HCT116 (cell line): Measurements from ENCODE around the gene PPP1R13L. TPM values are rescaled to one million over a fixed set of nuclear protein-coding genes. Genes with fewer than 3 reads are reported as not detected.

Experiments used
- ATAC-seq: fragments of 200-7000 bp; cut with Tn5 transposase; 2 replicates; pipeline ENCODE4 v1.9.1; 2020; ENCODE audit warnings: mild to moderate bottlenecking, moderate library complexity
- BruUV-seq: library from RNA; stranded (reverse); fragments of 400-500 nt; replicated peaks from 2 replicates; lab custom pipeline; 2021; lab: Mats Ljungman, UMichigan
- CTCF ChIA-PET: fragments of 300-600 bp; sonication (Branson Sonifier 250); formaldehyde crosslinking; loops from one replicate; lab custom pipeline; 2021; ENCODE audit warnings: antibody characterized with exemption; lab: Charles Lee
- POLR2A ChIA-PET: fragments of 300-600, 350-600 bp; sonication (Branson Sonifier 250); formaldehyde crosslinking; loops from one replicate; lab custom pipeline; 2021; ENCODE audit warnings: antibody characterized with exemption; lab: Charles Lee
- RAD21 ChIA-PET, 2 experiments: fragments of 300-600 bp; sonication (Branson Sonifier 250); formaldehyde crosslinking; loops; one replicate each; lab custom pipeline; 2023; ENCODE audit warnings: low total read pairs in 2 of 2; ENCODE audit not compliant: uncharacterized antibody in 2 of 2, unreplicated experiment in 2 of 2, low non-redundant PET in 1 of 2; lab: Charles Lee
- DNase-seq: peaks from one replicate; pipeline ENCODE4 v3.0.0-alpha.2; 2010; ENCODE audit warnings: low read depth, low spot score
- H2AFZ ChIP-seq: fragments of 200-600 bp; shearing (Covaris generic), sonication (generic); 2 replicates; pipeline ENCODE4 v1.6.1; 2017; ENCODE audit warnings: low read depth, mixed run types, mixed read lengths, antibody characterized with exemption, low read length; ENCODE audit not compliant: poor library complexity, severe bottlenecking
- H3K27ac ChIP-seq: 2 replicates; pipeline ENCODE4 v1.5.1; 2012; ENCODE audit warnings: low read depth, low read length
- H3K27me3 ChIP-seq: fragments of 200-600 bp; sonication (generic); 2 replicates; pipeline ENCODE4 v1.6.1; 2016; ENCODE audit warnings: mixed run types, low read length, mixed read lengths; ENCODE audit not compliant: insufficient read depth
- H3K36me3 ChIP-seq, 2 experiments: fragments of 200-500 bp in 1 of 2; fragments of 200-600 bp in 1 of 2; sonication (Bioruptor generic) in 1 of 2; sonication (generic) in 1 of 2; 2 replicates each; pipeline versions ENCODE4 v1.5.1 to v1.6.1; 2014 to 2016; ENCODE audit warnings: low read length in 2 of 2, inconsistent platforms in 1 of 2, mixed read lengths in 1 of 2, mixed run types in 1 of 2; ENCODE audit not compliant: insufficient read depth in 2 of 2, control insufficient read depth in 1 of 2
- H3K4me1 ChIP-seq, 2 experiments: fragments of 200-600 bp in 1 of 2; sonication (generic) in 1 of 2; 2 replicates each; pipeline versions ENCODE4 v1.5.1 to v1.6.1; 2012 to 2017; ENCODE audit warnings: low read length in 2 of 2, inconsistent platforms in 1 of 2, mild to moderate bottlenecking in 1 of 2, mixed read lengths in 1 of 2, mixed run types in 1 of 2, moderate library complexity in 1 of 2; ENCODE audit not compliant: insufficient read depth in 2 of 2, control insufficient read depth in 1 of 2
- H3K4me2 ChIP-seq: fragments of 200-600 bp; sonication (generic); 2 replicates; pipeline ENCODE4 v1.6.1; 2017; ENCODE audit warnings: mixed run types, low read length, mixed read lengths
- H3K4me3 ChIP-seq, 2 experiments: fragments of 200-600 bp in 1 of 2; sonication (generic) in 1 of 2; replicated peaks in 1 of 2; 2 replicates each; pipeline ENCODE4 v1.5.1; 2011 to 2016; ENCODE audit warnings: low read length in 2 of 2, control low read depth in 1 of 2, low read depth in 1 of 2, mild to moderate bottlenecking in 1 of 2, mixed read lengths in 1 of 2, mixed run types in 1 of 2
- H3K79me2 ChIP-seq: fragments of 200-600 bp; sonication (generic); 2 replicates; pipeline ENCODE4 v1.6.1; 2017; ENCODE audit warnings: mild to moderate bottlenecking, mixed run types, low read length, moderate library complexity, mixed read lengths; ENCODE audit not compliant: insufficient read depth
- H3K9ac ChIP-seq: fragments of 200-600 bp; sonication (generic); 2 replicates; pipeline ENCODE4 v1.6.1; 2016; ENCODE audit warnings: low read length, mixed read lengths
- H3K9me2 ChIP-seq: fragments of 200-600 bp; sonication (generic), shearing (Covaris generic); 2 replicates; pipeline ENCODE4 v1.6.1; 2017; ENCODE audit warnings: mixed run types, mild to moderate bottlenecking, moderate library complexity; ENCODE audit not compliant: insufficient read depth
- H3K9me3 ChIP-seq, 2 experiments: fragments of 200-500 bp in 1 of 2; fragments of 200-600 bp in 1 of 2; sonication (Bioruptor generic) in 1 of 2; sonication (generic) in 1 of 2; 2 replicates each; pipeline ENCODE4 v1.6.1; 2014 to 2017; ENCODE audit warnings: low read length in 2 of 2, mixed read lengths in 2 of 2, inconsistent platforms in 1 of 2, low read depth in 1 of 2, mild to moderate bottlenecking in 1 of 2, mixed run types in 1 of 2, moderate library complexity in 1 of 2; ENCODE audit not compliant: control insufficient read depth in 1 of 2, insufficient read depth in 1 of 2
- H4K20me1 ChIP-seq: fragments of 200-600 bp; sonication (generic), shearing (Covaris generic); 2 replicates; pipeline ENCODE4 v1.6.1; 2017; ENCODE audit warnings: mixed run types, mild to moderate bottlenecking, moderate library complexity; ENCODE audit not compliant: insufficient read depth
- EGR1 ChIP-seq: IDR thresholded peaks from 2 replicates; pipeline ENCODE4 v1.6.1; 2012; ENCODE audit warnings: low read depth
- FOSL1 ChIP-seq: IDR thresholded peaks from 2 replicates; pipeline ENCODE4 v1.6.1; 2012; ENCODE audit warnings: low read depth
- JUND ChIP-seq: IDR thresholded peaks from 2 replicates; pipeline ENCODE4 v1.6.1; 2012
- POLR2A ChIP-seq: IDR thresholded peaks from 2 replicates; pipeline ENCODE4 v1.7.0; 2011; ENCODE audit warnings: borderline replicate concordance; ENCODE audit not compliant: insufficient read depth, insufficient read length; ENCODE audit errors: extremely low read depth
- POLR2AphosphoS5 ChIP-seq: IDR thresholded peaks from 2 replicates; pipeline ENCODE4 v1.6.1; 2011; ENCODE audit warnings: mild to moderate bottlenecking, low read depth, low read length, moderate library complexity
- YY1 ChIP-seq: IDR thresholded peaks from 2 replicates; pipeline ENCODE4 v1.6.1; 2011; ENCODE audit warnings: low read length, low read depth, moderate library complexity, mild to moderate bottlenecking; ENCODE audit not compliant: insufficient replicate concordance; ENCODE audit errors: extremely low read depth
- intact Hi-C: fragments of 100-400 bp; cut with micrococcal nuclease; formaldehyde crosslinking; loops from 2 replicates; pipeline ENCODE4 v1.10.0; 2022
- total RNA-seq: library from RNA; stranded (reverse); gene quantifications from one replicate; pipeline ENCODE4 v1.2.1, GENCODE V29; 2021; ENCODE audit not compliant: unreplicated experiment
- TF ChIP-seq, protein P1 (sequence below): IDR thresholded peaks from 2 replicates; pipeline ENCODE4 v1.6.1; 2011; ENCODE audit warnings: mild to moderate bottlenecking, low read length, moderate library complexity; ENCODE audit not compliant: insufficient replicate concordance; ENCODE audit errors: extremely low read depth

The PPP1R13L gene
- total RNA-seq, 1 experiment from 2014 or later: 89.1 TPM

GRCh38 chr19:45405435-45406225 is 761 bp upstream of the PPP1R13L start:
- Histone ChIP-seq H3K9ac (peak overlapping the region; percentile 79), H3K27ac (peak overlapping the region; percentile 87), H3K4me2 (peak overlapping the region; percentile 78), H4K20me1 (no peaks in the 10 kb centered on the region), H3K4me3 (peak overlapping the region; percentile 83 to 99), H3K9me2 (no peaks in the 10 kb centered on the region), H3K79me2 (peaks cover 68% of the 10 kb centered on the region), H3K27me3 (no peaks in the 10 kb centered on the region), H2AFZ (peak overlapping the region; percentile 24), H3K9me3 (no peaks in the 10 kb centered on the region), H3K4me1 (peaks cover 19 to 53% of the 10 kb centered on the region in 2 experiments), H3K36me3 (peaks cover 0 to 11% of the 10 kb centered on the region in 2 experiments; a peak in 1 of 4 replicates)
- BruUV-seq: no TSS peak
- ChIA-PET CTCF (interaction anchor here (1.0 to 1.8 kb wide), 4 partner anchors 11 to 80 kb away, joined by 3 to 22 read pairs (median 6); no protein-coding TSS in a partner anchor), POLR2A (interaction anchor here (0.6 to 1.0 kb wide), 4 partner anchors 11 to 73 kb away, joined by 4 to 10 read pairs (median 4); partner anchors contain the start of gene FOSB), RAD21 (interaction anchor here in 1 of 2 experiments (1.0 kb wide), 1 partner anchor 73 kb away, joined by 4 read pairs; no protein-coding TSS in a partner anchor)
- ATAC-seq (peak; percentile 64), DNase-seq (peak; percentile 92)
- intact Hi-C loops: loop anchor here (1.0 kb wide), 2 partner anchors 18 to 73 kb away; partner anchors contain the start of gene ERCC1
- peak; percentile 42 for TF ChIP-seq POLR2A
- TF ChIP-seq, protein P1, sequence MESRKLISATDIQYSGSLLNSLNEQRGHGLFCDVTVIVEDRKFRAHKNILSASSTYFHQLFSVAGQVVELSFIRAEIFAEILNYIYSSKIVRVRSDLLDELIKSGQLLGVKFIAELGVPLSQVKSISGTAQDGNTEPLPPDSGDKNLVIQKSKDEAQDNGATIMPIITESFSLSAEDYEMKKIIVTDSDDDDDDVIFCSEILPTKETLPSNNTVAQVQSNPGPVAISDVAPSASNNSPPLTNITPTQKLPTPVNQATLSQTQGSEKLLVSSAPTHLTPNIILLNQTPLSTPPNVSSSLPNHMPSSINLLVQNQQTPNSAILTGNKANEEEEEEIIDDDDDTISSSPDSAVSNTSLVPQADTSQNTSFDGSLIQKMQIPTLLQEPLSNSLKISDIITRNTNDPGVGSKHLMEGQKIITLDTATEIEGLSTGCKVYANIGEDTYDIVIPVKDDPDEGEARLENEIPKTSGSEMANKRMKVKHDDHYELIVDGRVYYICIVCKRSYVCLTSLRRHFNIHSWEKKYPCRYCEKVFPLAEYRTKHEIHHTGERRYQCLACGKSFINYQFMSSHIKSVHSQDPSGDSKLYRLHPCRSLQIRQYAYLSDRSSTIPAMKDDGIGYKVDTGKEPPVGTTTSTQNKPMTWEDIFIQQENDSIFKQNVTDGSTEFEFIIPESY: no peak
- peak; percentile 77 for TF ChIP-seq JUND
- TF ChIP-seq POLR2AphosphoS5: no peak; the same call in 1 of the 2 replicates
- TF ChIP-seq YY1: peak; percentile 34
- TF ChIP-seq FOSL1: peak; percentile 89
- peak; percentile 93 for TF ChIP-seq EGR1
